NCI-H446 (cell line): ENCODE results near the gene RRP36.

ENCODE experiments used
- DNase-seq, 2 experiments: peaks; one replicate each; lab custom pipeline; 2025; lab: John Stamatoyannopoulos, UW

RRP36 gene

GRCh38 chr6:43007126-43007525, 14.3 kb upstream of the RRP36 start:
- no peak for DNase-seq

GRCh38 chr6:43009124-43009523, 12.3 kb upstream of the RRP36 start:
- peak in 1 of 2 experiments; percentile 6 for DNase-seq

DNA sequence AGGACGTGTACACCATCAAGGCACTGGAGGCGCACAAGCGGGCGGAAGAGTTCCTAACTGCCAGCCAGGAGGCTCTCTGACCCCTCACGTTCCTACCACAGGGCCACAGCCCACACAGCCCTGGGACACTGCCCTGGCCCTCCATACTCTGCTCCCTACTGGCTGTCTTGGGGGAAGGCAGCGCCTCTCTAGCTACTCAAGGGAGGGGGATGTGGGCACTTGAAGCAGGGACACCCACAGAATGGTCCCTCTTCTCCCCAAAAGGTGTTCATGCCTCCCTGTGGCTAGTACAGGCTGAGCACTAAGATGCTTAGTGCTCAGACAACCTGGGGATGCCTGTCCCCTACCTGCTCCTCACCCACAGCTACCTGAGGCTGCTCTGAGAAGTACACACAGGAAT, 10.2 kb upstream of the RRP36 start:
- no peak for DNase-seq

- DNase-seq, result no peak
Measured at GRCh38 chr6:43012364-43012763, 9.1 kb upstream of the RRP36 start.

- DNase-seq, result peak in 1 of 2 experiments; percentile 53
Measured at GRCh38 chr6:43013097-43013842, 8.2 kb upstream of the RRP36 start.

- peak; percentile 99 for DNase-seq
Measured at GRCh38 chr6:43013843-43014433, 7.5 kb upstream of the RRP36 start, which contains the start of the genes KLHDC3 and MEA1. TSS of gene KLHDC3 (plus strand) at chr6:43014249. CDS start at chr6:43017193, 2,944 bp downstream. TSS of gene MEA1 (minus strand) at chr6:43013946. CDS start at chr6:43013813, 133 bp downstream.

GRCh38 chr6:43014434-43014909, 7.0 kb upstream of the RRP36 start:
- DNase-seq, result no peak

DNA sequence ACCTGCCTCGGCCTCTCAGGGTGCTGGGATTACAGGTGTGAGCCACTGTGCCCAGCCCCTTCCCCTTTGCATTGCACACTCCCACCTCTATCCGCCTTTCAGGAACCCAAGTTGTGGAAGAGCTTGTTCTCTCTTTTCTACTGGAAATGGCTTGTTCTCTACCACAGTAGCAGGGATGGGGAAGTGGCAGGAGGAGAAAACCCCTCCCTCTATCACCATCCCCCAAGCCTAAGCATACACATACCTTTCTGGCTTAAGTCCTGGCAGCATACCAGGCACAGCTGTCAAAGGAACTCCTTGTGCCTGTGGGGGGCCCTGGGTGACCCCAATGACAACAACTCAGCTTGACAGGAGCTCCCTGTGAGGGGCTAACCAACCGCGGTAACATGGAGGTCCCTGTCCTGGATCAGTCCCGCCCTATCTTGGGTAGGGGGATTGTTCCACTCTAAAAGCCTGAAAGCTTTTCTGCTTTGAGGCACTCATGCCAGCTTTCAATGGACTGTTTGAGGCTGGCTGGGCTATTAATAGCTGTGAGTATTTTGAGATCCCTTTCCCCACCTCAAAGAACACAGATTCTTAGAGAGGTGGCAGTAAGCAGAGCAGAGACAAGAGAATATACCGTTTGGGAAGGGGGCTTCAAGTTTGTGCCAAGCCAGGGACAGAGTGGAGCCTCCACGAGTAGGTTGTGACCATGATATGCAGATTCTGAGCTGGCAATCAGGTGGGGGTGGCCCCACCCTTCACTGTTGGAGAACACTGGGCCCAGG, 5.1 kb upstream of the RRP36 start:
- no peak for DNase-seq

DNA sequence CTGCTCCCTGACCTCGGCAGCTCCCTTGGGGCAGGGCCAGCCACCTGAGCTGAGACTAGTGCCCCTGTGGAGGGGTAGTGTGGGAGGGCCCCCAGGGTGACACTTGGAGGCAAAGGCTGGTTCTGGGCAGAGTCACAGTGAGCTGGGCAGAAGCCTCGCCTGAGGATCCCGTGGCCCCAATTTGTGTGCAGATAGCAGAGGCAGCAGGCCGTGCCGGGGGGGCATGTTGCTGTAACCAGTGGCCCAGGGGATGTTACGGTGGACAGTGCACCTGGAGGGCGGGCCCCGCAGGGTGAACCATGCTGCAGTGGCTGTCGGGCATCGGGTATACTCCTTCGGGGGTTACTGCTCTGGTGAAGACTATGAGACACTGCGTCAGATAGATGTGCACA, 4.5 kb upstream of the RRP36 start:
- DNase-seq, result no peak

DNA sequence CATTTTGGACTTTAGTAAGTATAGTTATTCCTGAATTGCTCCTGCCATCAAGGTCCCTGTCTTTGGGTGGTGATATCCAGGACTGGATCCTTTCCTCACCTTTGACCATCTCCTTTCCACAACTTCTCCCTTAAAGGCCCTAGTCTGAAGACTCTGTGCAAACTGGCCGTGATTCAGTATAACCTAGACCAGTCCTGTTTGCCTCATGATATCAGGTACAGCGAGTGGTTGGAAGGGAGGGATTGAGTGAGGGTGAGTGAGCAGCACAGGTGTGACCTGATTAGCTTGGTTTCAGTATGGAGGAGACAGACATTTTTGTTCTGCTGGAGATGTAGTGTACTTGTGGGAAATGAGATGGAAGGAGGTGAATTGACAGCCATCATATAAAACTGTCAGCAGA, 2.3 kb upstream of the RRP36 start:
- DNase-seq, result no peak

DNA sequence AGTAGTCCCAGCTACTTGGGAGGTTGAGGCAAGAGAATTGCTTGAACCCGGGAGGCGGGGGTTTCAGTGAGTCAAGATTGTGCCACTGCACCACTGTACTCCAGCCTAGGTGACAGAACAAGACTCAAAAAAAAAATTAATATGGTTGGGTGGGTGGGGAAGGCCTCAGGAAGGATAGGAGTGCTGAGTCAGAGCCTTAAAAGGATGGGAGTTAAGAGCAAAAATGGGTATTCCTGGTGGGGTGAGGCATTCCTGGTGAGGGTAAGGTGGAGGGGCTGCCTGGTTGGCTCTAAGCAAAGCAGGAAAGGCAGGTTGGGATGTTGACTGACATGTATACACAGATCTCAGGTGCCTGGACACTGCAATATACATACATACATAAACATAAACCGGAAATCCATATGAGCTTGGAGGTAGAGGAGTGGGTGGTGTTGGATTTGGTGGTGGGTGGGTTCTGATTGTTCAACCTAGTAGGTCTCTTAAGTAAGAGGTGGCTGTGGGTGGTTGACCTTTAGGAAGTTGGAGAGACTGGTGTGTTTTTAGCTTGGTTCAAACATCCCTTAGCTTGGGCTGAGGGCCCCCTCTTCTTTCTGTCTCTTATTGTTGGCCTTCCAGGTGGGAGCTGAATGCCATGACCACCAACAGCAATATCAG, 1.2 kb upstream of the RRP36 start:
- DNase-seq, result no peak

DNA sequence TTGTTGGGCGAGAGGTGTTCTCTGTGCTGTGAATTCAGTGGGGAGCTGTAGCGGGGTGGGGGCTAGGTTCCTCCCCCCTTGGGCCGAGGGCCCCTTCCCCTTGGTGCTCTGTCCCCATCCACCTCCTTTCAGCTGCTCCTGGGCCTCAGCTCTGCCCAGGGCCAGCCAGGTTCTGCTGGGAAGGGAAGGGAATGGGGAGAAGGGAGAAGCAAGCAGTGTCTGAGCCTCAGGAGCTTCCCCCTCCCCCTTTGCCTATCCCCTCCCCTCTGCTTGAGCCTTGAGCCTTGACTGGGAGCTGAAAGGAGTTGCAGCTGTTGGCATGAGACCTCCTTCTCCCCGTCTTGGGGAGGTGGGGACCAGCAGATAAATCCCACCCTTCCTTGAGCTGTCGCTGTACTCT, 576 bp upstream of the RRP36 start:
- DNase-seq, result no peak

- no peak for DNase-seq
Measured at GRCh38 chr6:43024436-43024835, 3.0 kb downstream of the RRP36 start.

DNA sequence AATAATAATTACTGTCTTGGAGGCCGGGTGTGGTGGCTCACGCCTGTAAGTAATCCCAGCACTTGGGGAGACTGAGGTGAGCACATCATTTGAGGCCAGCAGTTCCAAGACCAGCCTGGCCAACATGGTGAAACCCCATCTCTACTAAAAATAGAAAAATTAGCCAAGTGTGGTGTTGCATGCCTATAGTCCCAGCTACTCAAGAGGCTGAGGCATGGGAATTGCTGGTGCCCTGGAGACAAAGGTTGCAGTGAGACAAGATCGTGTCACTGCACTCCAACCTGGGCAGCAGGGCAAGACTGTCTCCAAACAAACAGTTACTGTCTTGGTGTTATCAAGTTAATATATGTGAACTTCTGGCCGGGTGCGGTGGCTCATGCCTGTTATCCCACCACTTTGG, 4.9 kb downstream of the RRP36 start:
- DNase-seq, result no peak

- no peak for DNase-seq
Measured at GRCh38 chr6:43029120-43029519, 7.7 kb downstream of the RRP36 start.

DNA sequence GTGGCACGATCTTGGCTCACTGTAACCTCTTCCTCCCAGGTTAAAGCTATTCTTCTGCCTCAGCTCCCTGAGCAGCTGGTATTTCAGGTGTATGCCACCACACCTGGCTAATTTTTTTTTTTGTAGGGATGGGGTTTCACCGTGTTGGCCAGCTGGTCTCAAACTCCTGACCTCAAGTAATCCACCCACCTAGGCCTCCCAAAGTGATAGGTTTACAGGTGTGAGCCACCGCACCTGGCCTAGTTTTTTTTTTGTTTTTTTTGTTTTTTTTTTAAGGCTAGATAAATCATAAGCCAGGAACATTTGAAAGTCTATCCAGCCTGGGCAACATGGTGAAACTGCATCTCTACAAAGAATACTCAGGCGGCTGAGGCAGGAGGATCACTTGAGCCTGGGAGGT, 10.9 kb downstream of the RRP36 start:
- DNase-seq, result no peak

DNA sequence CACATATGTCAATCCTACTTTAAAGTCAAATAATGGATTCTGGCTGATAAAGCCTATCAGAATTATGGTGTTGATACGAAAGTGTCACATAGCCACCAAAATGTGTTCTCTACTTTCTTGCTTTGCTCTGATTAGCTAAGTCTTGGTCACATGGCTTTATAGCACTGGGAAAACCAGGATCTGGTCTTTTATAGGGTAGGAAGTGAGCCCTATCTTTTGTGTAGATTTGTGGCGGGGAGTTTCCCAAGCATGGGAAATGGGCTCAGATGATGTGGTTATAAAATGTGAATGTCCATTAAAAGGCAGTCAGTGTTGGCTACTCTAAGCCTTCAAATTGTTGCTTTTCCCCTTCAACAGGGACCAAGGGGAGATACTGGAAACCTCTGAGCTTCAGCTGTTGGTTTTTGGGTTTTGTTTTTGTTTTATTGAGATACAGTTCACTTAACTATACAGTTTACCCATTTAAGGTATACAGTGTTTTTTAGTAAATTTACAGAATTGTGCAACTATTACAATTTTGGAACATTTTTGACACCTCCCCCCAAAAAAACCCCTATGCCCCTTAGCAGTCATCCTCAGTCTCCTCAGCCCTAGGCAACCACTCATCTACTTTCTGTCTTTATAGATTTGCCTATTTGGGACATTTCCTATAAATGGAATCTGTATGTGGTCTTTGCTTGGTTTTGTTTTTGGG, 12.2 kb downstream of the RRP36 start:
- DNase-seq, result no peak

DNA sequence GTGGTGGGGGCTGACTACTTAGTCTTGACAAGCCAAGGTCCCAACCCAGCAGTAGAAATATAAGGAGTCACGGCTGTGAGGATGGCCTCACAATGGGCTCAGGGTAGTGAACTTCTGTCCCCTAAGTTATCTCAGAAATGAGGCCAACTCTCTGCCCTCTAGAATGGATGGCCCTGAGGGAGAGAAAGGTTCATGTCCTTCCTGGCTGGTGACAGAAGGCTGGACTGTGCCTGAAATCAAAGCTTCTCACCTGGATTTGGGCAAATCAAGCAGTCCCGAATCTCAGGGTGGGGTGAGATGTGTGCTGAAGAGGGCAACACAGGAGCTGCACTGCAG, 12.7 kb downstream of the RRP36 start:
- DNase-seq, result no peak

GRCh38 chr6:43035495-43036194, 14.2 kb downstream of the RRP36 start:
- DNase-seq, result no peak

GRCh38 chr6:43036712-43037111, 15.3 kb downstream of the RRP36 start:
- no peak for DNase-seq

GRCh38 chr6:43037197-43037596, 15.8 kb downstream of the RRP36 start:
- no peak for DNase-seq
